Esophagus squamous epithelium (tissue), 5 donors: ENCODE measurements around the gene IKZF3. TPM values are rescaled to one million over a fixed set of nuclear protein-coding genes. Genes with fewer than 3 reads are reported as not detected.

Experiments used
- DNase-seq: peaks from one replicate; lab custom pipeline; 2025; lab: John Stamatoyannopoulos, UW
- H3K27ac ChIP-seq, 4 donors: fragments of 200-600 bp; sonication (generic); one replicate each; pipeline ENCODE4 v1.5.1; 2016 to 2019; ENCODE audit warnings: mild to moderate bottlenecking in 1 of 4
- H3K27me3 ChIP-seq, 4 donors: fragments of 200-600 bp; sonication (generic); 1 replicate in 3 of 4; 2 replicates in 1 of 4; pipeline versions ENCODE4 v1.5.1 to v1.6.0; 2017 to 2021; ENCODE audit warnings: antibody characterized with exemption in 1 of 4
- H3K36me3 ChIP-seq, 3 donors: fragments of 200-600 bp; sonication (generic); one replicate each; pipeline ENCODE4 v1.5.1; 2016 to 2019
- H3K4me1 ChIP-seq, 3 donors: fragments of 200-600 bp; sonication (generic); one replicate each; pipeline ENCODE4 v1.5.1; 2017 to 2019
- H3K4me3 ChIP-seq, 4 donors: fragments of 200-600 bp; sonication (generic); 1 replicate in 3 of 4; 2 replicates in 1 of 4; pipeline ENCODE4 v1.5.1; 2016 to 2019; ENCODE audit warnings: mild to moderate bottlenecking in 2 of 4, moderate library complexity in 1 of 4
- H3K9me3 ChIP-seq, 3 donors: fragments of 200-600 bp; sonication (generic); one replicate each; pipeline ENCODE4 v1.5.1; 2016 to 2019
- CTCF ChIP-seq, 6 experiments: fragments of 450-650 bp in 4 of 6; fragments of 200-600 bp in 2 of 6; sonication (generic) in 2 of 6; IDR thresholded peaks; one replicate each; pipeline ENCODE4 v1.5.1; 2016 to 2019; ENCODE audit warnings: antibody characterized with exemption in 6 of 6, mild to moderate bottlenecking in 4 of 6, moderate library complexity in 4 of 6
- POLR2A ChIP-seq, 4 donors: fragments of 450-650 bp; IDR thresholded peaks; one replicate each; pipeline ENCODE4 v1.6.1; 2017; ENCODE audit warnings: antibody characterized with exemption in 4 of 4, mild to moderate bottlenecking in 4 of 4, moderate library complexity in 3 of 4
- WGBS, 2 donors: methylation state at CpG; one replicate each; pipeline ENCODE4 v1.1.5; 2018; 5-methylcytosine and 5-hydroxymethylcytosine counted together
- intact Hi-C: fragments of 100-400 bp; cut with DNase I; formaldehyde crosslinking; loops from one replicate; pipeline ENCODE4 v1.15.0; 2022
- total RNA-seq, 4 donors: library from RNA; depleted of rRNA; stranded (reverse); fragments of >200 nt; gene quantifications; one replicate each; pipeline ENCODE4 v1.1.0, GENCODE V29; 2016
- donor health status: DM: yes; HTN: yes; CAD: no.

IKZF3 gene
- total RNA-seq, 4 donors from 2014 or later: 2.1 to 9.0 (median 3.8) TPM

- DNase-seq: no peak
- TF ChIP-seq CTCF (IDR thresholded peaks at IDR 0.05): no peak
- no peak for TF ChIP-seq POLR2A (IDR thresholded peaks at IDR 0.05)
- intact Hi-C loops: no loop called here
- no peaks in the 10 kb centered on the region for H3K9me3 ChIP-seq
- peaks cover 0 to 14% (median 0%) of the 10 kb centered on the region in 4 donors for H3K27me3 ChIP-seq
- H3K27ac ChIP-seq: peak overlapping the region in 2 of 4 donors; percentile 48 to 68
- no peaks in the 10 kb centered on the region for H3K36me3 ChIP-seq
- H3K4me1 ChIP-seq: peaks cover 0 to 39% (median 0%) of the 10 kb centered on the region in 3 donors
- 51 to 67% methylated on average over 2 of the region's 2 CpGs for WGBS, 2 donors
- no peak overlapping the region for H3K4me3 ChIP-seq
These were observed 54.9 kb downstream of the IKZF3 start for GRCh38 chr17:39809221-39809620.

- Histone ChIP-seq H3K4me3 (no peak overlapping the region), H3K9me3 (no peaks in the 10 kb centered on the region), H3K36me3 (no peaks in the 10 kb centered on the region), H3K27ac (peak overlapping the region in 2 of 4 donors; percentile 48 to 68), H3K27me3 (peaks cover 0 to 11% (median 0%) of the 10 kb centered on the region in 4 donors), H3K4me1 (peaks cover 0 to 39% (median 0%) of the 10 kb centered on the region in 3 donors)
- intact Hi-C loops: no loop called here
- WGBS, 2 donors: 32% methylated on average over 3 of the region's 3 CpGs
- TF ChIP-seq CTCF (IDR thresholded peaks at IDR 0.05): no peak
- TF ChIP-seq POLR2A (IDR thresholded peaks at IDR 0.05): no peak
- no peak for DNase-seq
These were observed 55.6 kb downstream of the IKZF3 start for GRCh38 chr17:39808409-39808997.

GRCh38 chr17:39804839-39805238, 59.3 kb downstream of the IKZF3 start:
- no peaks in the 10 kb centered on the region for H3K36me3 ChIP-seq
- no peaks in the 10 kb centered on the region for H3K9me3 ChIP-seq
- DNase-seq: no peak
- WGBS, 2 donors: 59 to 63% methylated on average over 4 of the region's 4 CpGs
- H3K27ac ChIP-seq: no peak overlapping the region
- peaks cover 0 to 28% (median 0%) of the 10 kb centered on the region in 3 donors for H3K4me1 ChIP-seq
- H3K4me3 ChIP-seq: no peak overlapping the region
- peaks cover 0 to 9% (median 0%) of the 10 kb centered on the region in 4 donors for H3K27me3 ChIP-seq
- no peak for TF ChIP-seq CTCF (IDR thresholded peaks at IDR 0.05)
- TF ChIP-seq POLR2A (IDR thresholded peaks at IDR 0.05): no peak
- intact Hi-C loops: no loop called here

- 78 to 85% methylated on average over 4 of the region's 4 CpGs for WGBS, 2 donors
- Histone ChIP-seq H3K4me1 (peaks cover 0 to 10% (median 0%) of the 10 kb centered on the region in 3 donors), H3K27ac (no peak overlapping the region), H3K36me3 (no peaks in the 10 kb centered on the region), H3K27me3 (peaks cover 0 to 9% (median 0%) of the 10 kb centered on the region in 4 donors), H3K9me3 (no peaks in the 10 kb centered on the region), H3K4me3 (no peak overlapping the region)
- no peak for DNase-seq
- intact Hi-C loops: no loop called here
- no peak for TF ChIP-seq CTCF (IDR thresholded peaks at IDR 0.05)
- no peak for TF ChIP-seq POLR2A (IDR thresholded peaks at IDR 0.05)
These were observed 63.1 kb downstream of the IKZF3 start for GRCh38 chr17:39801055-39801454.

- WGBS, 2 donors: 27 to 40% methylated on average over 1 of the region's 1 CpG
- Histone ChIP-seq H3K9me3 (no peaks in the 10 kb centered on the region), H3K27ac (no peak overlapping the region), H3K4me1 (peaks cover 0 to 10% (median 0%) of the 10 kb centered on the region in 3 donors), H3K4me3 (no peak overlapping the region), H3K36me3 (no peaks in the 10 kb centered on the region), H3K27me3 (peaks cover 0 to 9% (median 0%) of the 10 kb centered on the region in 4 donors)
- no peak for DNase-seq
- intact Hi-C loops: no loop called here
- TF ChIP-seq POLR2A (IDR thresholded peaks at IDR 0.05): no peak
- TF ChIP-seq CTCF (IDR thresholded peaks at IDR 0.05): no peak
These were observed 63.6 kb downstream of the IKZF3 start for GRCh38 chr17:39800540-39800939.
